Thymus (tissue), 11 donors: ENCODE results near the gene IGF2. TPM values are rescaled to one million over a fixed set of nuclear protein-coding genes. Genes with fewer than 3 reads are reported as not detected.
"Not testable (repeated sequence)": the region's sequence is repeated elsewhere in the genome, so short reads cannot be mapped to it uniquely, and the experiment has no call there.

Source experiments
- DNase-seq, 9 donors: peaks; one replicate each; pipeline ENCODE4 v3.0.0-alpha.2; 2013; ENCODE audit warnings: low spot score in 9 of 9, low read depth in 6 of 9, missing footprints in 1 of 9
- H3K27ac ChIP-seq, 2 donors: one replicate each; pipeline ENCODE4 v1.5.1; 2013; ENCODE audit warnings: control low read depth in 1 of 2, low read depth in 1 of 2, low read length in 1 of 2, mild to moderate bottlenecking in 1 of 2, moderate library complexity in 1 of 2
- H3K27me3 ChIP-seq, 2 donors: one replicate each; pipeline ENCODE4 v1.5.1; 2013; ENCODE audit warnings: low read length in 1 of 2; ENCODE audit not compliant: control insufficient read depth in 2 of 2, insufficient read depth in 1 of 2
- H3K36me3 ChIP-seq, 2 donors: one replicate each; pipeline ENCODE4 v1.5.1; 2013; ENCODE audit warnings: low read length in 1 of 2, mild to moderate bottlenecking in 1 of 2, moderate library complexity in 1 of 2; ENCODE audit not compliant: control insufficient read depth in 2 of 2, insufficient read depth in 2 of 2
- H3K4me1 ChIP-seq, 2 donors: one replicate each; pipeline ENCODE4 v1.5.1; 2013; ENCODE audit warnings: low read length in 2 of 2; ENCODE audit not compliant: control insufficient read depth in 2 of 2, insufficient read depth in 2 of 2
- H3K4me3 ChIP-seq, 2 donors: one replicate each; pipeline ENCODE4 v1.5.1; 2013; ENCODE audit warnings: low read length in 2 of 2, control low read depth in 1 of 2, mild to moderate bottlenecking in 1 of 2
- H3K9me3 ChIP-seq, 2 donors: one replicate each; pipeline ENCODE4 v1.5.1; 2013; ENCODE audit warnings: low read length in 1 of 2, mild to moderate bottlenecking in 1 of 2; ENCODE audit not compliant: control insufficient read depth in 2 of 2, insufficient read depth in 1 of 2
- WGBS: extraction: QIAGEN DNeasy Blood & Tissue Kit; methylation state at CpG from one replicate; pipeline ENCODE4 v1.1.7; 2013; 5-methylcytosine and 5-hydroxymethylcytosine counted together
- polyA plus RNA-seq: library from polyadenylated mRNA; stranded (reverse); fragments of 200-250 nt; gene quantifications from one replicate; pipeline ENCODE4 v1.2.3, GENCODE V29; 2013
- total RNA-seq: library from RNA; stranded (reverse); fragments of 120-200 nt; gene quantifications from one replicate; pipeline ENCODE4 v1.2.4, GENCODE V29; 2013
- donor health status: healthy.

The IGF2 gene
- total and polyA plus RNA-seq, 2 donors: 7.2 to 38.2 TPM

GRCh38 chr11:2130881-2131352, 8.3 kb downstream of the IGF2 start:
- H3K27me3 ChIP-seq: peaks cover 11 to 48% of the 10 kb centered on the region in 2 donors
- 93% methylated on average over 18 of the region's 18 CpGs for WGBS

GRCh38 chr11:2129699-2130366, 9.4 kb downstream of the IGF2 start:
- Histone ChIP-seq H3K27ac (no peak overlapping the region), H3K4me1 (no peaks in the 10 kb centered on the region), H3K36me3 (no peaks in the 10 kb centered on the region), H3K4me3 (no peak overlapping the region), H3K27me3 (peaks cover 5 to 37% of the 10 kb centered on the region in 2 donors), H3K9me3 (no peaks in the 10 kb centered on the region)
- DNase-seq: no peak
- 95% methylated on average over 25 of the region's 25 CpGs for WGBS

More at GRCh38 chr11:2130881-2131352, 8.3 kb downstream of the IGF2 start:
- H3K4me3 ChIP-seq: no peak overlapping the region
- no peaks in the 10 kb centered on the region for H3K4me1 ChIP-seq
- H3K9me3 ChIP-seq: no peaks in the 10 kb centered on the region
- no peaks in the 10 kb centered on the region for H3K36me3 ChIP-seq
- H3K27ac ChIP-seq: no peak overlapping the region
- no peak for DNase-seq

DNA sequence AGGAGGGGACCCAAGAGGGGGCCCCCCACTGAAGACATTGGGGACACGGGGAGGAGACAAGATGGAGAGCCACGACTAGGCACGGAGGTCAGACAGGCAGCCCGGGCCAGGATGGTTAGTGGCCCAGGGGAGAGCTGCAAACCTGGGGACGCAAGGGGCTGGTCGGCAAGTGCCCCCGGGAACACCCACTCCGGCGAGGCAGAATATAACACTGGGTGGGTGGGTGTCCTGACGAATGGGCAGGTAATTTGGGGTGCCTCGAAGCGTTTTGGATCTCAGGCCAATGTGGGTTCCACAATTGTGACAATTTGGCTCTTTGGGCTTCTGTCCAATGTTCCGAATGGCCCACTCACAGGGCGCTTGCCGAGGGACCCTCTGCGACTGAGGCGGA, 9.9 kb downstream of the IGF2 start:
- DNase-seq: no peak
- H3K27ac ChIP-seq: no peak overlapping the region
- 95% methylated on average over 17 of the region's 17 CpGs for WGBS
- H3K4me3 ChIP-seq: no peak overlapping the region
- H3K36me3 ChIP-seq: no peaks in the 10 kb centered on the region
- H3K9me3 ChIP-seq: no peaks in the 10 kb centered on the region
- no peaks in the 10 kb centered on the region for H3K4me1 ChIP-seq
- H3K27me3 ChIP-seq: peaks cover 2 to 32% of the 10 kb centered on the region in 2 donors

GRCh38 chr11:2128511-2129307, 10.5 kb downstream of the IGF2 start:
- no peak overlapping the region for H3K4me3 ChIP-seq
- peaks cover 0 to 26% of the 10 kb centered on the region in 2 donors for H3K27me3 ChIP-seq
- 91% methylated on average over 12 of the region's 12 CpGs for WGBS
- no peak overlapping the region for H3K27ac ChIP-seq
- no peak for DNase-seq
- H3K36me3 ChIP-seq: no peaks in the 10 kb centered on the region
- no peaks in the 10 kb centered on the region for H3K4me1 ChIP-seq
- no peaks in the 10 kb centered on the region for H3K9me3 ChIP-seq

- peaks cover 0 to 20% of the 10 kb centered on the region in 2 donors for H3K27me3 ChIP-seq
- DNase-seq: no peak
- 97% methylated on average over 7 of the region's 7 CpGs for WGBS
- H3K4me3 ChIP-seq: no peak overlapping the region
- no peaks in the 10 kb centered on the region for H3K9me3 ChIP-seq
- H3K27ac ChIP-seq: no peak overlapping the region
- no peaks in the 10 kb centered on the region for H3K4me1 ChIP-seq
- no peaks in the 10 kb centered on the region for H3K36me3 ChIP-seq
These were observed 11.1 kb downstream of the IGF2 start for GRCh38 chr11:2128130-2128510.

DNA sequence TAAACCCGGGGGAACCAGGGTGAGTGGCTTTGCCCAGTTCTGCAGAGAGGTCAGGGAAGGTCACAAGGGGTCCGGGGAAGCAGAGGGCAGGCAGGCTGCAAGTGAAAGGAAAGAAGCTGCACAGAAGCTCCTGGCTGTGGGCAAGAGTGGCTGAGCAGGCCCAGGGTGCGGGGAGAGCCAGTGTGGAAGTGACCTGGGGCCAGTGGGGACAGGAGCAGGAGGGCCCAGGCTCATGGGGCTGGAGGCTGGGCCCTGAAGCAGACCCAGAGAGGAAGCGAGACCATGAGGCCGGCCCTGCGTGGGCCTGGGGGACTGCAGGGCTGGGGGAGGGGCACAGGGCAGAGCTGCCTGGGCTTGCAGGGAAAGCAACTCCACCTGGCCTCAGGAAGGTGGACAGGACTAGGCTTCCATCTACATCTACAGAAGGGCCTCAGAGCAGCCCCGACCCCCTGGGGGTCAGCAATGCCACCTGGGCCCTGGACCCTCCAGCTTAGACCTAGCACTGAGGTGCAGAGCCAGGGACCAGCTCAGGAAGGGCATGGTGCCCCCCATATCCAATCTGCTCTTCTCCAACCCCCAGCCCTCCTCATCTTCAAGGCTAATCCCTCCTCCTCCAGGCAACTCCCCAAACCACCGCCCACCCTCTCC, 11.6 kb downstream of the IGF2 start:
- Histone ChIP-seq H3K4me1 (no peaks in the 10 kb centered on the region), H3K9me3 (no peaks in the 10 kb centered on the region), H3K27me3 (peaks cover 0 to 15% of the 10 kb centered on the region in 2 donors), H3K27ac (no peak overlapping the region), H3K36me3 (no peaks in the 10 kb centered on the region), H3K4me3 (no peak overlapping the region)
- no peak for DNase-seq
- WGBS: 90% methylated on average over 8 of the region's 8 CpGs

DNA sequence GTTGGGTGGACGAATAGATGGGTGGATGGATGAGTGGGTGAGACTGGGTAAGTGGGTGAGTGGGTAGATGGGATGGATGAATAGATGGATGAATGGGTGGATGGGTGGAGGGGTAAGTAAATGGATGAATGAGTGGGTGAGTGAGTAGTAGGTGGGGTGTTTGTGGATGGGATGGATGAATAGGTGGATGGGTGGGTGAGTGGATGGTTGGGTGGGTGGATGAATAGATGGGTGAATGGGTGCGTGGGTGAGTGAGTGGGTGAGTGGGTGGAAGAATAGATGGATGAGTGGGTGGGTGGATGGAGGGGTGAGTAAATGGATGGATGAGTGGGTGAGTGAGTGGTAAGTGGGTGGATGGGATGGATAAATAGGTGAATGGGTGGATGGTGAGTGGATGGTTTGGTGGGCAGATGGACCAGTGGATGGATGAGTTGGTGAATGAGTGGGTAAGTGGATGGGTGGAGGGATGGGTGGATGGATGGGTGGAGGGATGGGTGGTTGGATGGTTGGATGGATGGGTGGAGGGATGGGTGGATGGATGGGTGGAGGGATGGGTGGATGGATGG, 12.6 kb downstream of the IGF2 start:
- no peak overlapping the region for H3K4me3 ChIP-seq
- WGBS: 94% methylated on average over 2 of the region's 2 CpGs
- peaks cover 0 to 15% of the 10 kb centered on the region in 2 donors for H3K27me3 ChIP-seq
- H3K4me1 ChIP-seq: no peaks in the 10 kb centered on the region
- H3K27ac ChIP-seq: no peak overlapping the region
- no peak for DNase-seq
- no peaks in the 10 kb centered on the region for H3K36me3 ChIP-seq
- no peaks in the 10 kb centered on the region for H3K9me3 ChIP-seq

GRCh38 chr11:2124736-2125484, 14.3 kb downstream of the IGF2 start:
- not testable (repeated sequence) for H3K4me1 ChIP-seq, H3K4me3 ChIP-seq, H3K9me3 ChIP-seq, H3K36me3 ChIP-seq, DNase-seq, H3K27ac ChIP-seq
- peaks cover 0 to 21% of the 10 kb centered on the region in 2 donors for H3K27me3 ChIP-seq
- WGBS: 96% methylated on average over 9 of the region's 10 CpGs
